Cerebellar cortex (tissue), 1 donor: Measurements from ENCODE around the gene LRRC2.
"Not testable (repeated sequence)": the region's sequence is repeated elsewhere in the genome, so short reads cannot be mapped to it uniquely, and the experiment has no call there.

Experiments
- DNase-seq: peaks from one replicate; pipeline ENCODE4 v3.0.0-alpha.2; 2015; ENCODE audit warnings: low spot score

The LRRC2 gene, protein sequence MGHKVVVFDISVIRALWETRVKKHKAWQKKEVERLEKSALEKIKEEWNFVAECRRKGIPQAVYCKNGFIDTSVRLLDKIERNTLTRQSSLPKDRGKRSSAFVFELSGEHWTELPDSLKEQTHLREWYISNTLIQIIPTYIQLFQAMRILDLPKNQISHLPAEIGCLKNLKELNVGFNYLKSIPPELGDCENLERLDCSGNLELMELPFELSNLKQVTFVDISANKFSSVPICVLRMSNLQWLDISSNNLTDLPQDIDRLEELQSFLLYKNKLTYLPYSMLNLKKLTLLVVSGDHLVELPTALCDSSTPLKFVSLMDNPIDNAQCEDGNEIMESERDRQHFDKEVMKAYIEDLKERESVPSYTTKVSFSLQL

GRCh38 chr3:46566040-46566641, at the start of gene LRRC2:
Gene LRRC2 (minus strand): TSS chr3:46566302. CDS start chr3:46551591, 14,711 bp downstream.
- peak; percentile 76 for DNase-seq

- no peak for DNase-seq
These were observed 49.1 kb upstream of the LRRC2 start for GRCh38 chr3:46615050-46615775.

- DNase-seq, result no peak
These were observed 48.3 kb upstream of the LRRC2 start for GRCh38 chr3:46614431-46614830.

DNA sequence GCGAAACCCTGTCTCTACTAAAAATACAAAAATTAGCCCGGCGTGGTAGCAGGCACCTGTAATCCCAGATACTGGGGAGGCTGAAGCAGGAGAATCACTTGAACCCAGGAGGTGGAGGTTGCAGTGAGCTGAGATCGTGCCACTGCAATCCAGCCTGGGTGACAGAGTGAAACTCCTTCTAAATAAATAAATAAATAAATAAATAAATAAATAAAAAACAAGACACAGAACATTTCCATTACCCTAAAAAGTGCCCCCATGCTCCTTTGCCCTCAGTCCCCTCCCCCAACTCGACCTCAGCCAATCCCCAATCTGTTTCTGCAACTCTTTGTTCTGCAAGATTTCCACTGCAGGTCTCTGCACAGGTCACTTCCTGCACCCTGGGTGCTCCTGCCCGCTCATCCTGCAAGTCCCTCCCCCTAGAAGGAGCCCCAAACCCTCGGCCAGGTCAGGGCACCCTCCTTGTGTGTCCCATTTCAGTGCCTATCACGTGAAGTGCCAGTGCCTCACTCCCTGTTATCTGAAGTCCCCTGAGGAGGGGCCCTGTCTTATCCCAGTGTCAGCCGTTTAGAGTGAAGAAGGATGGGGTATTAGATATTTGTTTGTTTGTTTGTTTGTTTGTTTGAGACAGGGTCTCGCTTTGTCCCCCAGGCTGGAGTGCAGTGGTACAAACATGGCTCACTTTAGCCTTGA, 47.4 kb upstream of the LRRC2 start:
- DNase-seq, result no peak

- DNase-seq, result peak; percentile 3
These were observed 46.2 kb upstream of the LRRC2 start, which contains the start of gene FAM240A for GRCh38 chr3:46612324-46612723. Gene FAM240A (plus strand): TSS chr3:46612525. CDS start chr3:46612684, 159 bp downstream.

GRCh38 chr3:46609944-46610722, 44.0 kb upstream of the LRRC2 start:
- no peak for DNase-seq

DNA sequence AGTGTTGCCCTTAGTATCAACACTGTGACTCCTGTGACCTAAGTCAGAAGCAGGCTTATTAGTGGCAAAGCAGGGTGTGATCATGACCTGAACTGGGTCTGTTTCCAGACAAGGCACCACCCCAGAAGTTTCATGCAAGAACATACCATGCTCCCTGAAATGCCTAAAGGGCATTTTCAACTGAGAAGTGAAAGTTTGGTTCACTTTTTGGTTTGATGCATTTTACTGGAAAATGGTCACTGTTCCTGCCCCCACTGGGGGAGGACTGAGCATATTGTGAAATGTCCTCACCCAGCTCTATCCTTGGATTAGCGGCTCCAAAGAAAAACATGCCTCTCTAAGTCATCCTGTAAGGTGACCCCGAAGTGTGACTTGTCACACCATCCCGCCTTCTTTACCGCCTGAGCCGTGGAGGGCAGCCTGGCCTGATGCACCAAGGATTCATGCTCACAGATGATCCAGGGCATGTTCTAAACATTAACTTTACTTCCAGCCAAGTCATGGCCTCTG, 43.2 kb upstream of the LRRC2 start:
- DNase-seq, result no peak

DNA sequence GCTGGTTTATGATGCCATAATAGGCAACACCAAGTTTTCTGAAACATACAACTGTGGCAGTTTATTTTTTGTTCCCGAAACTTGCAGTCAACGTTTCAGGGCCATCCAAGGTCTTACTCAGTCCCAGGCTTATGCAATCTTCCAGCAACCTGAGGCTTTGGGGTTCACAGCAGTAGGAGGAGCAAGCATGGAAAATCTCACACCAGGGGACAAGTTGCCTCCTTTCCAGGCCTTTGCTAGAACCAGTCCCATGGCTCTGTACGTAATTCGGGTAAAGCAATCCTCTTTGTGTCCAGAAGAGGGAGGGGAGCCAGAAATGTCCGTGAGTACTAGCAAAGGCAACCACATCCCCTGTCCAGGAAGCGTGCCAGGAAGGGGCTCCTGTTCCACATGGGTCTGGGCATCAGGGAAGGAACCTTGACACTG, 41.5 kb upstream of the LRRC2 start:
- DNase-seq, result peak; percentile 19

- DNase-seq, result no peak
These were observed 38.0 kb upstream of the LRRC2 start for GRCh38 chr3:46604127-46604526.

GRCh38 chr3:46603446-46604046, 37.4 kb upstream of the LRRC2 start:
- no peak for DNase-seq

GRCh38 chr3:46599590-46599989, 33.5 kb upstream of the LRRC2 start:
- DNase-seq, result no peak

DNA sequence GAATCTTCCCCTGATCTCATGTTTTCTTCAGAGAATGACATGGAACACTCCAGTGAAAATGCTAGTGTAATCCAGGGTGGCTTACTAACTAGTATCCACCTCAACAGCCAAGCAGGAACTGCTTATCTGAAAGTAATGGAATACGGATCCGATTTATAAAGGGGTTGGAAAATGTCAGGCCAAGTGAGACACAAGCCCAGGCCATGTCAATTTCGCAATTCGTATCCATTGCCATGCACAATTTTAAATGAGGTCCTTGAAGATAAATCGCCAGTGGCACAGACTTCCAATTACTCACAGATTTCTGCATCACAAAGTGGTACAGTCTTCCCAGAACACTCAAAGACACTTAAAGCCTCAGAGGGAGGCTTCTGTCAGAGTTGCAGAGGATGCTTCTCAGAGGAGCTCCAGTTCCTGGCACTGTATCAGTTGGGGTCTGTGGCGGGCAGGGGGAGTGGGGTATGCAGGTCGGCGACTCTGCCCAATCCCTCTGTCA, 29.8 kb upstream of the LRRC2 start:
- no peak for DNase-seq

- DNase-seq, result no peak
These were observed 28.6 kb upstream of the LRRC2 start for GRCh38 chr3:46594723-46595122.

DNA sequence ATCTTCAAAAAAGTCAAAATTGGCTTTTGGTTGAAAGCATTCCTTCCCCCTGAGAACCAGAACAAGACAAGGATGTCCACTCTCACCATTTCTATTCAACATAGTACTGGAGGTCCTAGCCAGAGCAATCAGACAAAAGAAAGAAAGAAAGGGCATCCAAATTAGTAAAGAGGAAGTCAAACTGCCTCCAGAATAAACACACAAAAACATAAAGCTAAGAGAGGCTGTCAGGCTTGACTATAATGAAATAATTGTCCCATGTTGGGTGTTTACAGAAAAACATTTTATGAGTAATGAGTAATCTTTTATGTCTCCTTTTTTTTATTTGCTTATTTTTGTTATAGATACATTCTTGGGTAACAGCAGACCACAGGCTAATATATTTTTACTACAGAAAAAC, 27.9 kb upstream of the LRRC2 start:
- DNase-seq, result no peak

GRCh38 chr3:46593274-46593862, 27.3 kb upstream of the LRRC2 start:
- no peak for DNase-seq

GRCh38 chr3:46587268-46587667, 21.2 kb upstream of the LRRC2 start:
- DNase-seq, result not testable (repeated sequence)

GRCh38 chr3:46586738-46587246, 20.7 kb upstream of the LRRC2 start:
- DNase-seq, result no peak

GRCh38 chr3:46585799-46586693, 19.9 kb upstream of the LRRC2 start:
- DNase-seq, result no peak
